HL-60 (cell line): ENCODE data around the gene PGAP1.

Source experiments
- DNase-seq, 2 experiments: peaks; one replicate each; pipeline ENCODE4 v3.0.0-alpha.2; 2010 to 2020; ENCODE audit warnings: low read depth in 1 of 2, low spot score in 1 of 2
- H3K27ac ChIP-seq: fragments of 250-450 bp; sonication (Bioruptor Pico); replicated peaks from 2 replicates; pipeline ENCODE4 v1.5.1; 2020; ENCODE audit warnings: mild to moderate bottlenecking, moderate library complexity
- H3K27me3 ChIP-seq: fragments of 250-450 bp; sonication (Bioruptor Pico); 2 replicates; pipeline ENCODE4 v1.5.1; 2021; ENCODE audit warnings: mild to moderate bottlenecking, moderate library complexity; ENCODE audit not compliant: insufficient read depth, poor library complexity, severe bottlenecking
- H3K4me3 ChIP-seq: replicated peaks from 2 replicates; pipeline ENCODE4 v1.5.1; 2011; ENCODE audit warnings: mild to moderate bottlenecking, control low read depth, low read length; ENCODE audit not compliant: insufficient read depth
- GABPA ChIP-seq: IDR thresholded peaks from 2 replicates; pipeline ENCODE4 v1.6.1; 2012; ENCODE audit warnings: low read depth
- POLR2AphosphoS5 ChIP-seq: IDR thresholded peaks from 2 replicates; pipeline ENCODE4 v1.6.1; 2012; ENCODE audit warnings: low read depth
- SPI1 ChIP-seq: IDR thresholded peaks from 2 replicates; pipeline ENCODE4 v1.6.1; 2012; ENCODE audit warnings: low read depth, mild to moderate bottlenecking, borderline replicate concordance
- TF ChIP-seq, protein P1 (sequence below): IDR thresholded peaks from one replicate; pipeline ENCODE4 v1.5.1; 2011; ENCODE audit warnings: low read length, control low read depth, inconsistent platforms; ENCODE audit not compliant: insufficient read depth
- TF ChIP-seq, protein P2 (sequence below): IDR thresholded peaks from 2 replicates; pipeline ENCODE4 v1.6.1; 2012; ENCODE audit warnings: low read depth; ENCODE audit not compliant: insufficient replicate concordance

PGAP1 gene

DNA sequence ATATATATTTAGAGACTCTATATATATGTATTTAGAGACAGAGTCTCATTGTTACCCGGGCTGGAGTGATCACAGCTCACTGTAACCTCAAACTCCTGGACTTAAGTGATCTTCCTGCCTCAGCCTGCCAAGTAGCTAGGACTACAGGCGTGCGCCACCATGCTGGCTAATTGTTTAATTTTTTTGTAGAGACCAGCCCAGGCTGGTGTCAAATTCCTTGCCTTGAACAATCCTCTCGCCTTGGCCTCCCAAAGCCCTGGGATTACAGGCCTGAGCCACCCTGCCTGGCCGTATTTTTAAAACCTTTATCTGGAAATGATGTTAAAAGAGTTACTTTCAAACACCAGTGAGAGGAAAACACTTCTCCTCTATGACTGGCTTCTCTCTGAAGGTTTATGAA, 30.9 kb upstream of the PGAP1 start:
- Histone ChIP-seq H3K27me3 (no peaks in the 10 kb centered on the region), H3K4me3 (no peak overlapping the region), H3K27ac (no peak overlapping the region)
- DNase-seq, result no peak
- TF ChIP-seq, protein P1, sequence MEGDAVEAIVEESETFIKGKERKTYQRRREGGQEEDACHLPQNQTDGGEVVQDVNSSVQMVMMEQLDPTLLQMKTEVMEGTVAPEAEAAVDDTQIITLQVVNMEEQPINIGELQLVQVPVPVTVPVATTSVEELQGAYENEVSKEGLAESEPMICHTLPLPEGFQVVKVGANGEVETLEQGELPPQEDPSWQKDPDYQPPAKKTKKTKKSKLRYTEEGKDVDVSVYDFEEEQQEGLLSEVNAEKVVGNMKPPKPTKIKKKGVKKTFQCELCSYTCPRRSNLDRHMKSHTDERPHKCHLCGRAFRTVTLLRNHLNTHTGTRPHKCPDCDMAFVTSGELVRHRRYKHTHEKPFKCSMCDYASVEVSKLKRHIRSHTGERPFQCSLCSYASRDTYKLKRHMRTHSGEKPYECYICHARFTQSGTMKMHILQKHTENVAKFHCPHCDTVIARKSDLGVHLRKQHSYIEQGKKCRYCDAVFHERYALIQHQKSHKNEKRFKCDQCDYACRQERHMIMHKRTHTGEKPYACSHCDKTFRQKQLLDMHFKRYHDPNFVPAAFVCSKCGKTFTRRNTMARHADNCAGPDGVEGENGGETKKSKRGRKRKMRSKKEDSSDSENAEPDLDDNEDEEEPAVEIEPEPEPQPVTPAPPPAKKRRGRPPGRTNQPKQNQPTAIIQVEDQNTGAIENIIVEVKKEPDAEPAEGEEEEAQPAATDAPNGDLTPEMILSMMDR, result no peak
- no peak for TF ChIP-seq POLR2AphosphoS5
- TF ChIP-seq, protein P2, sequence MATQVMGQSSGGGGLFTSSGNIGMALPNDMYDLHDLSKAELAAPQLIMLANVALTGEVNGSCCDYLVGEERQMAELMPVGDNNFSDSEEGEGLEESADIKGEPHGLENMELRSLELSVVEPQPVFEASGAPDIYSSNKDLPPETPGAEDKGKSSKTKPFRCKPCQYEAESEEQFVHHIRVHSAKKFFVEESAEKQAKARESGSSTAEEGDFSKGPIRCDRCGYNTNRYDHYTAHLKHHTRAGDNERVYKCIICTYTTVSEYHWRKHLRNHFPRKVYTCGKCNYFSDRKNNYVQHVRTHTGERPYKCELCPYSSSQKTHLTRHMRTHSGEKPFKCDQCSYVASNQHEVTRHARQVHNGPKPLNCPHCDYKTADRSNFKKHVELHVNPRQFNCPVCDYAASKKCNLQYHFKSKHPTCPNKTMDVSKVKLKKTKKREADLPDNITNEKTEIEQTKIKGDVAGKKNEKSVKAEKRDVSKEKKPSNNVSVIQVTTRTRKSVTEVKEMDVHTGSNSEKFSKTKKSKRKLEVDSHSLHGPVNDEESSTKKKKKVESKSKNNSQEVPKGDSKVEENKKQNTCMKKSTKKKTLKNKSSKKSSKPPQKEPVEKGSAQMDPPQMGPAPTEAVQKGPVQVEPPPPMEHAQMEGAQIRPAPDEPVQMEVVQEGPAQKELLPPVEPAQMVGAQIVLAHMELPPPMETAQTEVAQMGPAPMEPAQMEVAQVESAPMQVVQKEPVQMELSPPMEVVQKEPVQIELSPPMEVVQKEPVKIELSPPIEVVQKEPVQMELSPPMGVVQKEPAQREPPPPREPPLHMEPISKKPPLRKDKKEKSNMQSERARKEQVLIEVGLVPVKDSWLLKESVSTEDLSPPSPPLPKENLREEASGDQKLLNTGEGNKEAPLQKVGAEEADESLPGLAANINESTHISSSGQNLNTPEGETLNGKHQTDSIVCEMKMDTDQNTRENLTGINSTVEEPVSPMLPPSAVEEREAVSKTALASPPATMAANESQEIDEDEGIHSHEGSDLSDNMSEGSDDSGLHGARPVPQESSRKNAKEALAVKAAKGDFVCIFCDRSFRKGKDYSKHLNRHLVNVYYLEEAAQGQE, result no peak
- no peak for TF ChIP-seq SPI1
- no peak for TF ChIP-seq GABPA

DNA sequence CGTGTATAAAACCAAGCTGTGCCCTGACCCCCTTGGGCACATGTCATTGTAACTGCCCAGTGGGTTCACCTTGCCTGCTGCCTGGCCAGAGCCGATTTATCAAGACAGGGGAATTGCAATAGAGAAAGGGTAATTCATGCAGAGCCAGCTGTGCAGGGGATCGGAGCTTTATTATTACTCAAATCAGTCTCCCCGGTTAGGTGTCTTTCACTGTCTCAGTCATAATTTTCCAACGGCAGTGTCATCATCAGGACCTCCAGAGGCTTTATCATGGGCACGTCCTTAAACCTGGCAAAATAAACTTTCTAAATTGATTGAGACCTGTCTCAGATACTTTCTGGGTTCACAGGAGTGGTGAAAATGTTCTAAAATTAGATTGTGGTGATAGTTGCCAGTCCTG, 29.6 kb upstream of the PGAP1 start:
- H3K27ac ChIP-seq, result no peak overlapping the region
- H3K27me3 ChIP-seq, result no peaks in the 10 kb centered on the region
- no peak overlapping the region for H3K4me3 ChIP-seq
- no peak for TF ChIP-seq GABPA
- TF ChIP-seq SPI1, result no peak
- TF ChIP-seq POLR2AphosphoS5, result no peak
- TF ChIP-seq, protein P2, result no peak
- no peak for DNase-seq

DNA sequence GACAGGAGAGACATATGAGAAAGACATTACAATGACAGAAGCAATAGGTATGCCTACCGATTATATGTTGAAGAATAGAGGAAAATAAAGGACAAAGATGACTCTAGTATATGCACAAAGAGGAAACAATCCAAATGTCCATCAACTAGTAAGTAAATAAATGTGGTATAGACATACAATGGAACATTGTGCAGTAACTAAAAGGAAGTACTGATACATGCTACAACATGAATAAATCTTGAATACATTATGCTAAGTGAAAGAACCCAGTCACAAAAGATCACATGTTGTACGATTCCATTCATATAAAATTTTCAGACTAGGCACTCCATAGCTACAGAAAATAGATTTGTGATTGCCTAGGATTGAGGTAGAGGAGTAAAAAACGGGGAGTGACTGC, 28.5 kb upstream of the PGAP1 start:
- Histone ChIP-seq H3K27ac (no peak overlapping the region), H3K4me3 (no peak overlapping the region), H3K27me3 (no peaks in the 10 kb centered on the region)
- no peak for TF ChIP-seq SPI1
- TF ChIP-seq GABPA, result no peak
- TF ChIP-seq, protein P2, result no peak
- TF ChIP-seq, protein P1, result no peak
- TF ChIP-seq POLR2AphosphoS5, result no peak
- DNase-seq, result no peak

DNA sequence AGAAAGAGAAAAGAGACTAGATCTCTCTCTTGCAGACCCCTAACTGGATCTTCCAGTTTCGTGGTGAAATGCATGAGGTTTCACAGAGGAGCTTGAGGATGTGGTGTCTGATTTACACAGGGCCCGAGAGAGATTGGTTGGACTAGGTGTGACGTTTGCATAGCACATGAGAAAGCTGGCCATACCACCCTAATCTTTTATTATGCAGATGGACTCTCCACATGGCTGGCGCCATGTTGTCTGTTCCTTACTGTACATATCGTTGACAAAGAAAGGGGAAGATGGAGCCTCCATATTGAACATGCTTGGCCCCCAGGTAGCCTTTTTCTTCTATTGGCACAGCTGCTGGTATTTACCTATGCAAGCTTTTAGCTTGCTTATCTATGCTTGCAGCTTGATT, 27.5 kb upstream of the PGAP1 start:
- Histone ChIP-seq H3K4me3 (no peak overlapping the region), H3K27ac (no peak overlapping the region), H3K27me3 (no peaks in the 10 kb centered on the region)
- no peak for DNase-seq
- TF ChIP-seq, protein P1, result no peak
- TF ChIP-seq POLR2AphosphoS5 (no peak), SPI1 (no peak), GABPA (no peak)
- TF ChIP-seq, protein P2, result no peak
